ENCODE results near the gene DNASE1.

GRCh38 chr16:3698941-3699340 is 44.5 kb downstream of the DNASE1 start:
- TF ChIP-seq, protein P1, sequence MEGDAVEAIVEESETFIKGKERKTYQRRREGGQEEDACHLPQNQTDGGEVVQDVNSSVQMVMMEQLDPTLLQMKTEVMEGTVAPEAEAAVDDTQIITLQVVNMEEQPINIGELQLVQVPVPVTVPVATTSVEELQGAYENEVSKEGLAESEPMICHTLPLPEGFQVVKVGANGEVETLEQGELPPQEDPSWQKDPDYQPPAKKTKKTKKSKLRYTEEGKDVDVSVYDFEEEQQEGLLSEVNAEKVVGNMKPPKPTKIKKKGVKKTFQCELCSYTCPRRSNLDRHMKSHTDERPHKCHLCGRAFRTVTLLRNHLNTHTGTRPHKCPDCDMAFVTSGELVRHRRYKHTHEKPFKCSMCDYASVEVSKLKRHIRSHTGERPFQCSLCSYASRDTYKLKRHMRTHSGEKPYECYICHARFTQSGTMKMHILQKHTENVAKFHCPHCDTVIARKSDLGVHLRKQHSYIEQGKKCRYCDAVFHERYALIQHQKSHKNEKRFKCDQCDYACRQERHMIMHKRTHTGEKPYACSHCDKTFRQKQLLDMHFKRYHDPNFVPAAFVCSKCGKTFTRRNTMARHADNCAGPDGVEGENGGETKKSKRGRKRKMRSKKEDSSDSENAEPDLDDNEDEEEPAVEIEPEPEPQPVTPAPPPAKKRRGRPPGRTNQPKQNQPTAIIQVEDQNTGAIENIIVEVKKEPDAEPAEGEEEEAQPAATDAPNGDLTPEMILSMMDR (IDR thresholded peaks at IDR 0.05; ENCODE audit: borderline replicate concordance, extremely low read depth, low read length, poor library complexity, severe bottlenecking), result no peak
- TF ChIP-seq EZH2 (IDR thresholded peaks at IDR 0.05; ENCODE audit: borderline replicate concordance, low read depth, low read length, severe bottlenecking), result no peak
